Nucleus accumbens (tissue), 56 donors: ENCODE measurements around the gene HDLBP.

Experiments
- DNase-seq, 56 donors: peaks; one replicate each; lab custom pipeline; 2025; lab: John Stamatoyannopoulos, UW

Gene HDLBP

DNA sequence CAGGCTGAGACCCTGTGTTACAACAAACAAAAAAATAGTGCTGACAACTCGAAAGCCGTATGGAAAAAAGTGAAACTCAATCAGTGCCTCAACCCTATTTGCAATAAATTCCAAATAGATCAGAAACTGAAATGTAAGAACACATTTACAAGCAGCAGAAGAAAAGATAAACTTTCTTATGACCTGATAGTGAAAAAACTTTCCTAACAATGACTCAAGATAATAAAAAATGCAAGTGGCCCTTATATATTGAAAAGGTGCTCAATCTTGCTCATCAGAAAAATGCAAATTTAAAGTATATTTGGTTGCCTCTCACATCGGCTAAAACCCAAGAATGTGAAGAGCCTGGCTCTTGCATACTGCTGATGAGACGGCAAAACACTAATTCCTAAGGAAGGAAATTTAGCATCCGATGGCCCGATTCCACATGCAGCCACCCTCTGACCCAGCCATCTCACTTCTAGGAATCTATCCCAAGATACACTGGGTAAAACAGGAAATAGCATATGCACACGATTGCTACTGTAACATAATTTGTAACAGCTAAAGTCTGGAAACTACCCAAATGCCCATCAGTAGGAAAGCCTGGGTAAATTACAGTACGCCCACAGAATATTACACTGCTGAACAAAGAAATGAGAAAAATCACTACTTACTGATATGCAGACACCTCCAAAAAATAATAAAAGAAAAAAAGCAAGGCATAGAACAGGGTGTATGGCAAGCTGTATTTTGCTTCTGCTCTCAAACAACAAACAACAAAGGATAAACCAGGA lies 56.8 kb downstream of the HDLBP start:
- no peak for DNase-seq

DNA sequence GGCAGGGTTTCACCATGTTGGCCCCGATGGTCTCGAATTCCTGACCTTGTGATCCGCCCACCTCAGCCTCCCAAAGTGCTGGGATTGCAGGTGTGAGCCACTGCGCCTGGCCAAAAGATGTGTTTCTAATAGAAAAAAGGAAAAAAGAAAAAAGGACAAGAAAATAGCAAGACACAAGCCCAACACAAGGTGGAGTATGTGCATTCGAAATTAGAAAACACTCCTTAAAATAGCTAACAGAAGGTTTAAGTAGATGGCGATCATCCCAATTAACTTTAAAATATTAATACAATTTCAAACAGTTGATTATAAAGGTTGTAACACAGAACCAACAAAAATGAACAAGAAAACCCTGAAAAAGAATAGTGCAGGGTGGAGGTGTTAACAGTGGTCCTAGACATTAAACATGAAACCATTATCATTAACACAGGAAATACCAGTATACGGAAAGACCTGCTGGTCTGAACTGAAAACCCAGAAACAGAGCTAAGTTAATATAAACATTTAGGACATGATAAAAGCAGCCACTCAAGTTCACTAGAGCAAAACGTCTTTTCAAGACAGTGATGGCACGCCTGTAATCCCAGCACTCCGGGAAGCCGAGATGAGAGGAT lies 57.9 kb downstream of the HDLBP start:
- no peak for DNase-seq

DNA sequence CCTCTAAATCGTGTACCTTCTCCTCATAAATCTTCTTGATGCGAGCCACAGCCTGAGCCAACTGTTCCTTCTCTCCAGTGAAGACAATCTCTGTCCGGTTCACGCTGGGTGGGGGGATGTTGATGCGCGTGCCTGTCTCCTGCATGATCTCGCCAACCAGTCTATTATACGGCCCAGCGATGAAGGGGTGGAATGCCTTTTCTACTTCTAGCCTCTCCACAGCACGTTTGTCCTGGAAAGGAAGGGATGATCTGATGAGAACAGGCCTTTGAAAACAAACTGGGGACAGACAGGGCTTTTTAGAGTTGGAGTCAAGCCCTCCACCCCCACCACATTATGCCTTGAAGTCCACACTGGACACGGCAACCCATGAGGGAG lies 59.3 kb downstream of the HDLBP start:
- DNase-seq = no peak

DNA sequence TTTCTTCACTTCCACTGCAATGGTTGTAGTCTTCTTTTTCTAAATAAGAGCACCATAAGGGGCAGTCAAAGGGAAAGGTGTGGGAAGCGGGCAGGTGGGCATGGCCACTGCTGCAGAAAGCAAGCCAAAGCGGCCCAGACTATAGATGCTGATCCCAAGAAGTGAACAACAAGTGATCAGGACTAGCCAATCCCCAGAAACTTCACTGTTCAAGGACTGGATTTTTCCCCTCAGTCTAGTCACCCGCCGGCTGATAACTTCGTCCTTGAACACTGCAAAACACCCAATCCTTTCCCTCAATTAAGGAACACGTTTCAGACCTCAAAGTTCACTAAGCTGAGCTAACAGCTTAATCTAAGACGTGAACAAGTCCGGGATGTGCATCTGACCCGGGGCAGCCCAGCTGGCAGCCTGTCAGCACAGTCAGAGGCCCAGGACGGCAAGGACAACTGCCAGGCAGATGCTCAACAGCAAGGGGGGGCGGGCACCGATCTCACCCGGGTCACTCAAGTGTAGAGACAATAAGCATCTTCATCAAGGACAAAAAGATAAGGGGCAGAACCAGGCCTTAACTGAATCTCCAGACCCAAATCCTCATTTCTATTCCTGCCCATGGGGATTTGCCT lies 59.8 kb downstream of the HDLBP start:
- DNase-seq = peak in 11 of 56 donors; percentile 5 to 64 (median 19)

DNA sequence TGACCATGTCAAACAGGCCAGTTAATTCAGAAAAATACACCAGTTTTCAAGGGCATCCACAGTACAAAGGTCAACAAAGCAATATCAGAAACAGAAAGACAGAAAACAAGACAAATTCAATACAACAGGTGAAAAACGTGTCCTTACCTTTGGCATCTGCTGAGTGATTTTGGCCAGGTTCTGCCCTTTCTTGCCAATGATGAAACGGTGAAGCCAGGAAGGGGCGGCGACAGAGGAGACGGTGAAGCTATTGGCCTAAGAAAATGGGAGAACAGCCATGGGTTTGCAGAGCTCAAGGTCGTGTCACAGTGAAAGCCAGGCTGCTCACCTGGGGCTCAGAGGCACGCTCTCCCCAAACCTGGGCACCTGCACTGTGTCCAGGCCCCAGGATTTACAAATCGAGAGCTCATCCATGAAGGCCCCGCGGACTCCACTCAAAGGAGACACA lies 60.5 kb downstream of the HDLBP start:
- DNase-seq = no peak

DNA sequence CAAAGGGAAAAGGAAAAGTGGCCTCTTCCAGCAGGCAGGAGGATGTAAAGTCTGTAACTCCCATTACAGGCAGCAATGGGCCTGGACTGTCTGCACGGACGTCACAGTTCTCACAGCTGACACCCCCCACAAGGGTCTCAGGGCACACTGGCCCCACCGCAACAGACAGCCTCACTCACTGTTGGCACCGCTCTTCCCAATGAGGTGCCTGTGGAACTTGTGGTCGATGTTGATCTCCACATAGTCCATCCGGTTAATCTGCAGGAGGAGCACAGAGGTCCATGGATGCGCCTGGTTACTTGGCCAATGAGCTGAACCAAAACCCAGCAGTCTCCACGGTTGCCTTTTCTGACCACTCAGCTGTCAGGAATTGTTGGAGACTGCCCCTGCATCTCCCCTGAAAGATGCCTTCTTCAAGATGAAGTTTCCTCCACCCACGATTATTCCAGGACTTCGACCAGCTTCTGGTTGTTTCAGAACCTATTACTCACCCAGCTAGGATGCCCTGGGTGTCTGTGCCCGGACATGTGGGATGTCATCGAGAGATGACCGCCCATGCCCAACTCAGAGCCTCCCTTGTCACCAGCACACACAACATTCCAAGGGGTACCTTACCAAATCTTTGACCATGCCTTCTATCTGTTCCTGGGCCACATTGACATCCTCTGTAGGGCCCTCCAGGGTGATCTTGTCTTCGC lies 62.5 kb downstream of the HDLBP start:
- DNase-seq = no peak

DNA sequence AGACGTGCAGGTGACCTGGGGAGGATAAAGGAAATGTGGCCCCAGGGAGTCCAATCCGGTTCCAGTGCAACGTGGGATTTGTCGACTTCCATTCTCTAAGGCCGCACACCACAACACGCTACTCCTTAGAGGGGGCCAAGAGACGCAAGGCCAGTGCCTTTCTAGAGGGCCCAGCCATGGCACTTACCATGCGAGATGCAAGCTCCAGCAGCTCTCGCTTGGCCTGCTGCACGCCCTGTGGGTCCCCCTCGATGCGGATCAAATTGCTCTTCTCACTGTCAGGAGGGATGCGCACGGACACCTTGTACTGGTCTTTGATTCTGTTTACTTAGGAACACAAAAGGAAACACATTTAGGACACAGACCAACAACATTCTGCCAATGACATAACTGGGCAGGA lies 65.8 kb downstream of the HDLBP start:
- no peak for DNase-seq

DNA sequence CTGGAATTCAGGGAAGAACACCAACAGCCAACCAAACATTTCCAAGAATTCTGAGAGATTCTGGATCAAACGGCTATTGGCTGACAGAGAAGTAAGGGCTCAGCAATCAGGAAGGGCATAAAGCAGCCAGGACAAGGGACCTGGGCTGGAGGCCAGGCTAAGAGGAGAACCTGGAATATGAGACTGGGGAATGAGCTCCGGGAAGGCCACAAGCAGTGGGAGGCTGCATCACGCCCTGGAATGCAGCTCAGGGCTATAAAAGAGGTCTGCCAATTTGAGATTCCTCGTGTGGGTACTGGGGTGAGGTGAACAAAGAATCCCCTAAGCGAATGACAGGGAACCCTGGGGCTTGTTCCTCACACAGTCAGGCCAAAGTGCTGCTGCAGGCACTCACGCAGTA lies 66.6 kb downstream of the HDLBP start:
- no peak for DNase-seq

DNA sequence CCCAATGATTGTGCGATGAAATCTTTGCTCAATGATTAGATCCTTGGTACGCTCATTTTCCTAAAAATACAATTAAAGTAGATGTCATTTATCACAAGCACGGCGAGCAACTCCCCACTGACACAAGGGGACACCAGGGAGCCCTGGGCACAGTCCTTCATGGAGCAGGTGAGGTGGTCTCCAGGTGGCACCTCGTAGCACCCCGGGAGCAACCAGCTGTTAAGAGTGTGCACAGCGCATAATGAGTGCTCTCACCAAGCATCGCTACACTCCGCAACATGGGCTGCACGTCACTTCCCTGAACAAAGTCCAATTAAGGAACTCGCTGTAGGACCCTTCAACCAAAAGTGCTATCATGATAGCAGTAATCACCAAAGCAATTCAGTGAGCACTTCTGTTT lies 67.2 kb downstream of the HDLBP start:
- no peak for DNase-seq

DNA sequence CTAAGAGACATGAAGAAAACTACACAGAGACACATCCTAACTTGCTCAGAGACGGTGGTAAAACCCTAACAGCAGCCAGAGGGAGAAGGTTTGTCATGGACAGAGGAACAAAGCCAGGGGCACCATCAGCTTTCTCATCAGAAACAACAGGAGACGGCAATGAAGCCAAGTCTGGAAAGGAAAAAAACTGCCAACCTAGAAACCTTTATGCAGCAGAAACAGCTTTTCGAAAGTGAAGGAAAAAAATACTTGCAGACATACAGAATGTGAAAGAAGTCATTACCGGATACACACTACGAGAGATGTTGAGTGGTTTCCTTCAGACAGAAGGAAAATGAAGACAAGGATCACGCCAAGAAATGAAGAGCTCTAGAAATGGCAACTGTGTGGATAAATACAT lies 71.1 kb downstream of the HDLBP start:
- DNase-seq = no peak

DNA sequence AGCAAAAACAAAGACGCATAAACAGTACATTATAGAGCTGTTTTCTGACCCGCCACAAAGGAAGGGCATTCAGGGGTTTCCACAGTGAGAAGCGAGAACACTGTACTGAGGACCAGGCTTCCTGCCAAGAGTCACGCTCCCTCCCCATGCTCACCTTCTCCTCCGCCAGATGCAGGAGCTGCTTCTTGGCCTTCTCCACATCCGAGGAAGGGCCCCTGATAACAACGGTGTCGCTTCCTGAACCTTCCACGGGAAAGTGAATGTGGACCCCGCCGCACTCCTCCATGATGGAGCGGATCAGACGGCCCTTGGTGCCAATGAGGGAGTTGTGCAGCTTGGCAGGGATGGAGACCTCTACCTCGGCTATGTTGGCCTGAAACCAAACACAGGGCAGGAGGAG lies 73.2 kb downstream of the HDLBP start:
- no peak for DNase-seq

DNA sequence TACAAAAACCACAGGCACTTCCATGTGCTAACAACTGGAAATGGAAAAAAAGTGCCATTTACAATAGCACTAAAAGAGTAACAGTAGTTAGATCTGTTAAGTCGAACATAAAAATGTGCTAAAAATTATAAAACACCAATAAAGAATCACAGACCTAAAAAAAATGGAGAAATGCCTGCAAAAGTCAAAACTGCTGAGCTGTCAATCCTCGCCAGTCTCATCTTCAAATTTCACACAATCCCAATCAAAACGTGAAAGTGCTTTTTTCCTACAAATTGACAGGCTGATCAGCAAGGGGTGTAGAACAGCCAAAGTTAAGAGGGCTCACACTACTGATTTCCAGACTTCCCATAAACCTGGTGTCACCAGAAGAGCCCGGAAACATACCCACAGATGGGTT lies 73.8 kb downstream of the HDLBP start:
- DNase-seq = no peak

DNA sequence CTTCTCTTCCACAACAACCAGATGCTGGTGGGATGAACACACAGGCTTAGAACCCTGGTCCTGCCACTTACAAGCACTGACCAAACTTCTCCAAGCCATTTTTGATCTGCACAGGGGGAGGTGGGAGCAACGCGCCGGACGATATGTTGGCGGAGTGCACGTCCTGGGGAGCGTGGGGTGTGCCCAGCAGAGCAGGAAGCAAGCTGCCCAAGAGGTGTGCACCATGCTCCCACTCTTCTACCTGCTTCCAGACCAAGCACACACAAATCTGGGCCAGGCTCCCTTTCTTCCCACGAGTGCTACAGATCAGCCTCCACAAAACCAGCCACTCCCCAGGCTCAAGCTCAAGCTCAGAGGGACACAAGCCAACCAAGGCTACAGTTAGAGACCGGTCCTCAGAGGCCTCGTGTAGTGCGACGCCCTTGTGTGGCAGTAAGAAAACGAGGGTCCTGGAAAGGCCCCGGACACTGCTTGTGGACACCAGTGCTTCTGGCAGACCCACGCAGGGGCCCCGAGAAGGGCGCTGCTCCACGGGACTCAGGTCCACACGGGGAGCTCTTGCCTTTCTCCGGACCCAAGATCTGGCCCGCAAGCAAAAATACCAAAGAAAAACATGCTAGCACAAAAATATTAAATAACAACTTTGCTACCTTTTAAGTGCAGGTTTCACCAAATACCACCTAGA lies 75.0 kb downstream of the HDLBP start:
- DNase-seq = no peak

DNA sequence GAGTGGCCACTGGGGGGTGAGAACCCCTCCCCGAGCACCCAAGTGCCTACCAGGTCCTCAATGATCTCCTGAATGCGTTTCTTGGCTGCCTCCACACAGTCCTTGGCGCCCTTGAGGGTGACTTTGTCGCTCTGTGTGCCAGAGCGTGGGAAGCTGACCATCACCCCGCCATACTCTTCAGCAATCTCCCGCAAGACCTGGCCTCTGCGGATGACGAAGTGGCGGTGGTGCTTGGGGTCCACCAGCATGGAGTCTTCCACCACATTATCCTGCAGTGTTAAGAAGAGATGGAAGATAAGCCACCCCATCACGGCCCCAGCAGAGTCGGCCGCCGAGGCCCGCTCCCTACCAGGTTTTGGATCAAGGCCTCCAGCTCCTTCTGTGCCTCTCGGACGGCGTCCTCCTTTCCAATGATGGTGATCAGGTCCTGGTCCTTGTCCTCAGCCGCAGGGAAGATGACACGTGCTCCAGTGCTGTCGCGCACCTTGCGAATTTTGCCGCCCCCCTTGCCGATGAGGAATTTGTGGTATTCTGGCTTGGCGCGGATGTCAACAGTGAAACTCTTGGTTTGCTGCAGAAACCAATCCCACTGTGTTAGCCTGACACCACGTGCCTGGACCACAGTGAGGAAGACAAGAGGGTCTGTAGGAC lies 75.8 kb downstream of the HDLBP start:
- DNase-seq = no peak

DNA sequence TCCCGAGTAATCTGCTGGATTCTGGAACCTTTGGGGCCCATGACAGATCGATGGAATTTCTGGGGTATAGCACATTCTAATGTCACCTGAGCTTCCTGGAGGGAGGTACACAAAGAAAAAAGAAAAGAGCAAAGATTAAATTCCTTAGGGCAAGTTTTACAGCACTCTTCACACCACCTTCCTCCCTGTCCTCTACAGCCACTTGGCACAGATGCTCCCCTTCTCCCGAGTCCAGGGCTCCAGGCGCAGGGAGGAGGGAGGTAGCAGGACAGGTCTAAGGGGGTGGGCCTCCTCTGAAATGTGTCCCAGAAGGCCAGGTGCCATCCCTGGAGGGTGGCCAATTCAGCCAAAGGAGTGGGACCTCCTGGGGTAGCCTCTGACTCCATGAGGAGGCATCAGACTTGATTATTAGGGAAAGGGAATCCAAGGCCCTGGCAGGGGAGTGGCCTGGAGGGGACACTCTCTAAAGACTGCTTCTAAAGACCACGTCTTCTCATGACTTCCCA lies 76.7 kb downstream of the HDLBP start:
- DNase-seq = no peak

DNA sequence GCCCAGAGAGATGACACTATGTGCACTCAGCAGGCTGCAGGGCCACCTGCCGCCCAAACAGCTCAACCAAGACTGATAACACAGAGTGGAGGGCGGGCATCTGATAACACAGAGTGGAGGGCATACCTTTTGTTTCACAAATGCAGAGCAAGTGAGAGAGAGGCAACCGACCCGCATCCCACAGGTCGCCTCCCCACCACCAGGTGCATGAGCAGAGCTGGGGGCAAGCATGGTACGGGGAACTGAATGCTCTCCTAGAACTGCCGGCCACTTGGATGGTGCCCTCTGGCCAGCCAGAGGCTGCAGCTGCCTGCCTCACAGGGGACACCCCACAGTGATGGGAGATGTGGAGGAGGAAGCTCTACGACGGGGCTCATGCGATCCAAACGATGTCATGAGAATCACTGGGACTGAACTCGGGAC lies 77.5 kb downstream of the HDLBP start:
- DNase-seq = no peak

DNA sequence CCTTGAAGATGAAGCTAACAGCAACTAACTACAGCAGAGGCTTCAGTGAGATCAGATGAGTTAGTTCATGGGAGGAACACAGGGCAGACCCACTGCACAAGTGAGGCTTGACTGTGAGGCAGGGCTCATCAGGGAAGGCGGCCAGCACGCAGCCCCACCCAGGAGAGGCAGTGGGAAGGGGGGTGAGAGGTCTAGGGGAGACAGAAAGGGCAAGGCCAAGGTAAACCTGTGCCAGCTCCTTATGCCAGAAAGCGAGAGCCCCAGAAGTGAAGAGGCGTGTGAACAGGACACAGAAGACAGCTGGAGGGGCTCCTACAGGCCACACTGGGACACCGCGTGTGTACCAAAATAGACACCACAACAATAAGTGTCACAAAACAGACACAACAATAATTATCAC lies 78.4 kb downstream of the HDLBP start:
- DNase-seq = no peak

DNA sequence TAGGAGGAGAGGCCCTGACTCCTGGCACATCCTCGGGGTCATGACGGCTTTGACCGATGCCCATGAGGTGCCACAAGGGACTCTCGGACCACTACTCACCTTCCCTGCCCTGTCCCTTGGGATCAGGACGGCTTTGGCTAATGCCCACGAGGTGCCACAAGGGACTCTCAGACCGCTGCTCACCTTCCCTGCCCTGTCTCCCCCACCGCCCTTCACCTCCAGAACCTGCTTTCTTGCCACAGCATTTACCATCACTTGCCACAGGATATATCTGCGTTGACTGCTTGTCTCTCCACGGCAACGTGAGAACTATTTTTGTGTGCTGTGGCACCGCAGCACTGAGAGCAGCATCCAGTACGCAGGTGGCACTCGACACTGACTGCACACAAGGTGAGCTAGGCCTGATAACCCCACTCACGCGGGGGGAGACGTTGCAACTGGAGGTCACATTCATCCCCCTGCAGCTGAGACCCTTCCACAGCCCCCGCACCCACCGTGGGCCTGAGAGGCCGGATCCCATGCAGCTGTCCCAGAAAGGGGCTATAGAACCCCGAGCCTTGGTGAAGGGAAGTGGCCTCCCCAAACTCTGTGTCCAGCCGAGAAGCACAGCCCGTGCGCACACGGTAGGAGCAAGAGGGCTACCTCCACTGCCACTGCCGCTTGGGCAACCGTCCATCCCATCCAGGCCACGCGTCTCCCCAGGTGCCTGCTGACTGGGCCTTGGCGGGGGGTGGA lies 79.4 kb downstream of the HDLBP start:
- DNase-seq = peak in 8 of 56 donors; percentile 19 to 50 (median 28)
